ENCODE measurements around the gene CCT2.
"Not testable (repeated sequence)": the region's sequence is repeated elsewhere in the genome, so short reads cannot be mapped to it uniquely, and the experiment has no call there.

The CCT2 gene

GRCh38 chr12:69595689-69596088, 10.4 kb downstream of the CCT2 start:
- DNase-seq = no peak

- DNase-seq = no peak
Observed at GRCh38 chr12:69598174-69598753, 13.0 kb downstream of the CCT2 start.

GRCh38 chr12:69600804-69601203, 15.5 kb downstream of the CCT2 start:
- no peak for DNase-seq

GRCh38 chr12:69601962-69602685, 16.9 kb downstream of the CCT2 start:
- DNase-seq = no peak

- no peak for DNase-seq
Observed at GRCh38 chr12:69602954-69603353, 17.7 kb downstream of the CCT2 start.

- DNase-seq = not testable (repeated sequence)
Observed at GRCh38 chr12:69603556-69603955, 18.3 kb downstream of the CCT2 start.

GRCh38 chr12:69604275-69604674, 19.0 kb downstream of the CCT2 start:
- DNase-seq = not testable (repeated sequence)

GRCh38 chr12:69608114-69608513, 22.9 kb downstream of the CCT2 start:
- no peak for DNase-seq

- no peak for DNase-seq
Observed at GRCh38 chr12:69610126-69610525, 24.9 kb downstream of the CCT2 start.

GRCh38 chr12:69610729-69611128, 25.5 kb downstream of the CCT2 start, which contains the start of gene LRRC10:
Gene LRRC10 (minus strand): TSS chr12:69610907. CDS start chr12:69610838, 69 bp downstream.
- DNase-seq = no peak

GRCh38 chr12:69613351-69613750, 28.1 kb downstream of the CCT2 start:
- DNase-seq = no peak

GRCh38 chr12:69616025-69616424, 30.8 kb downstream of the CCT2 start:
- DNase-seq = no peak

GRCh38 chr12:69619050-69619449, 33.8 kb downstream of the CCT2 start:
- DNase-seq = no peak

- DNase-seq = no peak
Observed at GRCh38 chr12:69620077-69620476, 34.8 kb downstream of the CCT2 start.

- DNase-seq = no peak
Observed at GRCh38 chr12:69620921-69621320, 35.7 kb downstream of the CCT2 start.

GRCh38 chr12:69621551-69621950, 36.3 kb downstream of the CCT2 start:
- DNase-seq = no peak

GRCh38 chr12:69623970-69624369, 38.7 kb downstream of the CCT2 start:
- no peak for DNase-seq

GRCh38 chr12:69627501-69627900, 42.2 kb downstream of the CCT2 start:
- DNase-seq = no peak

- DNase-seq = no peak
Observed at GRCh38 chr12:69630191-69630590, 44.9 kb downstream of the CCT2 start.

GRCh38 chr12:69633061-69633460, 47.8 kb downstream of the CCT2 start:
- DNase-seq = no peak

GRCh38 chr12:69639400-69640016, 54.2 kb downstream of the CCT2 start:
- DNase-seq = peak; percentile 35 to 54

- DNase-seq = no peak
Observed at GRCh38 chr12:69641546-69641945, 56.3 kb downstream of the CCT2 start.

- DNase-seq = no peak
Observed at GRCh38 chr12:69642531-69642930, 57.3 kb downstream of the CCT2 start.

- no peak for DNase-seq
Observed at GRCh38 chr12:69644511-69644910, 59.3 kb downstream of the CCT2 start.
